Body of pancreas (tissue), 4 donors: Measurements from ENCODE around the gene ATP2B1. TPM values are rescaled to one million over a fixed set of nuclear protein-coding genes. Genes with fewer than 3 reads are reported as not detected.

Experiments
- ATAC-seq: fragments of 150-250 bp; one replicate; pipeline ENCODE4 v1.9.1; 2016
- DNase-seq, 4 donors: peaks; one replicate each; pipeline ENCODE4 v3.0.0-alpha.2; 2019
- H3K27ac ChIP-seq, 4 donors: fragments of 200-600 bp; sonication (generic); 1 replicate in 3 of 4; 2 replicates in 1 of 4; pipeline versions ENCODE4 v1.5.1 to v1.6.1; 2016 to 2019; ENCODE audit warnings: mild to moderate bottlenecking in 1 of 4, mixed read lengths in 1 of 4, moderate library complexity in 1 of 4
- H3K27me3 ChIP-seq, 2 donors: fragments of 200-600 bp; sonication (generic); one replicate each; pipeline ENCODE4 v1.6.0; 2016; ENCODE audit warnings: mild to moderate bottlenecking in 1 of 2
- H3K36me3 ChIP-seq, 2 donors: fragments of 200-600 bp; sonication (generic); replicated peaks in 1 of 2; 2 replicates each; pipeline ENCODE4 v1.5.1; 2016; ENCODE audit warnings: low read depth in 2 of 2; ENCODE audit not compliant: insufficient read depth in 1 of 2
- H3K4me1 ChIP-seq: fragments of 200-600 bp; sonication (generic); one replicate; pipeline ENCODE4 v1.6.0; 2016
- H3K4me3 ChIP-seq, 2 donors: fragments of 200-600 bp; sonication (generic); 1 replicate in 1 of 2; 2 replicates in 1 of 2; pipeline ENCODE4 v1.5.1; 2016 to 2019
- H3K9me3 ChIP-seq, 3 donors: fragments of 200-600 bp; sonication (generic); 1 replicate in 2 of 3; 2 replicates in 1 of 3; pipeline ENCODE4 v1.5.1; 2016
- CTCF ChIP-seq, 7 experiments: fragments of 450-650 bp in 4 of 7; fragments of 200-600 bp in 3 of 7; sonication (generic) in 3 of 7; IDR thresholded peaks; one replicate each; pipeline ENCODE4 v1.5.1; 2016 to 2019; ENCODE audit warnings: antibody characterized with exemption in 7 of 7
- POLR2A ChIP-seq, 3 donors: fragments of 450-650 bp; IDR thresholded peaks; one replicate each; pipeline ENCODE4 v1.6.1; 2016; ENCODE audit warnings: antibody characterized with exemption in 3 of 3, mild to moderate bottlenecking in 2 of 3
- WGBS, 2 donors: methylation state at CpG; one replicate each; pipeline ENCODE4 v1.1.5; 2017; 5-methylcytosine and 5-hydroxymethylcytosine counted together
- intact Hi-C: fragments of 100-400 bp; cut with DNase I; formaldehyde crosslinking; loops from one replicate; pipeline ENCODE4 v1.15.1; 2023
- total RNA-seq, 2 donors: library from RNA; depleted of rRNA; stranded (reverse); fragments of >200 nt; gene quantifications; one replicate each; pipeline ENCODE4 v1.1.0, GENCODE V29; 2016

The ATP2B1 gene
- total RNA-seq, 2 donors from 2014 or later: 17.1 to 37.9 TPM

GRCh38 chr12:89597770-89598169 lies 110.9 kb downstream of the ATP2B1 start:
- Histone ChIP-seq H3K4me3 (no peak overlapping the region), H3K4me1 (no peaks in the 10 kb centered on the region), H3K27me3 (no peaks in the 10 kb centered on the region), H3K9me3 (no peaks in the 10 kb centered on the region), H3K27ac (no peak overlapping the region), H3K36me3 (no peaks in the 10 kb centered on the region)
- intact Hi-C loops: no loop called here
- WGBS, 2 donors: 94 to 98% methylated on average over 1 of the region's 1 CpG
- no peak for ATAC-seq
- DNase-seq: no peak
- no peak for TF ChIP-seq POLR2A (IDR thresholded peaks at IDR 0.05)
- TF ChIP-seq CTCF (IDR thresholded peaks at IDR 0.05): no peak

- TF ChIP-seq CTCF (IDR thresholded peaks at IDR 0.05): no peak
- no peak for TF ChIP-seq POLR2A (IDR thresholded peaks at IDR 0.05)
- Histone ChIP-seq H3K27ac (no peak overlapping the region), H3K36me3 (no peaks in the 10 kb centered on the region), H3K9me3 (no peaks in the 10 kb centered on the region), H3K27me3 (no peaks in the 10 kb centered on the region), H3K4me1 (no peaks in the 10 kb centered on the region), H3K4me3 (no peak overlapping the region)
- DNase-seq: no peak
- no peak for ATAC-seq
- intact Hi-C loops: no loop called here
- WGBS, 2 donors: 73 to 85% methylated on average over 4 of the region's 4 CpGs
These were observed 111.4 kb downstream of the ATP2B1 start for GRCh38 chr12:89597210-89597609.

- ATAC-seq (no peak), DNase-seq (no peak)
- 92 to 97% methylated on average over 5 of the region's 5 CpGs for WGBS, 2 donors
- no peak overlapping the region for H3K27ac ChIP-seq
- no peak for TF ChIP-seq CTCF (IDR thresholded peaks at IDR 0.05)
- no peak for TF ChIP-seq POLR2A (IDR thresholded peaks at IDR 0.05)
- H3K4me1 ChIP-seq: no peaks in the 10 kb centered on the region
- H3K9me3 ChIP-seq: no peaks in the 10 kb centered on the region
- intact Hi-C loops: no loop called here
- H3K4me3 ChIP-seq: no peak overlapping the region
- no peaks in the 10 kb centered on the region for H3K36me3 ChIP-seq
- H3K27me3 ChIP-seq: no peaks in the 10 kb centered on the region
These were observed 114.8 kb downstream of the ATP2B1 start for GRCh38 chr12:89593873-89594272.

- TF ChIP-seq CTCF (IDR thresholded peaks at IDR 0.05) (no peak), POLR2A (IDR thresholded peaks at IDR 0.05) (no peak)
- no peak overlapping the region for H3K4me3 ChIP-seq
- H3K36me3 ChIP-seq: no peaks in the 10 kb centered on the region
- DNase-seq (no peak), ATAC-seq (no peak)
- no peaks in the 10 kb centered on the region for H3K4me1 ChIP-seq
- H3K9me3 ChIP-seq: no peaks in the 10 kb centered on the region
- H3K27ac ChIP-seq: no peak overlapping the region
- intact Hi-C loops: no loop called here
- H3K27me3 ChIP-seq: no peaks in the 10 kb centered on the region
- 88 to 92% methylated on average over 4 of the region's 4 CpGs for WGBS, 2 donors
These were observed 115.4 kb downstream of the ATP2B1 start for GRCh38 chr12:89593233-89593632.

- H3K27ac ChIP-seq: no peak overlapping the region
- H3K9me3 ChIP-seq: no peaks in the 10 kb centered on the region
- DNase-seq (no peak), ATAC-seq (no peak)
- TF ChIP-seq CTCF (IDR thresholded peaks at IDR 0.05) (no peak), POLR2A (IDR thresholded peaks at IDR 0.05) (no peak)
- no peaks in the 10 kb centered on the region for H3K36me3 ChIP-seq
- intact Hi-C loops: no loop called here
- no peaks in the 10 kb centered on the region for H3K4me1 ChIP-seq
- no peaks in the 10 kb centered on the region for H3K27me3 ChIP-seq
- no peak overlapping the region for H3K4me3 ChIP-seq
These were observed 118.9 kb downstream of the ATP2B1 start for GRCh38 chr12:89589753-89590152.
